GM21737 (cell line): Measurements from ENCODE around the gene TRPM5.

Experiments
- ATAC-seq: cut with Tn5 transposase; IDR thresholded peaks from one replicate; pipeline ENCODE4 v1.9.1; 2021; ENCODE audit warnings: mild to moderate bottlenecking, moderate library complexity; ENCODE audit not compliant: unreplicated experiment

TRPM5 gene

DNA sequence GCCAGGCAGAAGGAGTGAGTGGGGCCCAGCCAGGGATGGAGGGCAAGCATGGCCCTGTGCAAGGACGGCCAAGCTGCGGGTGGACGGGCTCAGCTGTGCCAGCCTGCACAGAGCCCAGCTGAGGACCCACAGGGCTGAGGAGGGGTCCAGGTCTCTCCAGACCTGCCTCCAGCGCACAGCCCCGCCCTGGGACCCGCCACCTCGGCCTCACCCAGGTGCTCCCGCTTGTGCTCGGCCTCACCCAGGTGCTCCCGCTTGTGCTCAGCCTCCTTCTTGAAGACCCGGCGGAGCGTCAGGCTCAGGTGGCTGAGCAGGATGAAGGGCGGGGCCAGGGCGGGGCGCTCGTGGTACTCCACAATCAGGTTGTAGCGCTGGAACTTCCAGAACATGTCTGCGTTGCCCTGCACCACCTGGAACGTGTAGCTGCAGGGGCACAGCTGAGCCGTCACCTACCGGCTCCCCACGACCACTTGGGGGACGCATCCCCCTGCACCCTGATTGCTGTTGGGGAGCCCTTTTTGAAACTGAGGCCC lies 37.4 kb downstream of the TRPM5 start:
- no peak for ATAC-seq

DNA sequence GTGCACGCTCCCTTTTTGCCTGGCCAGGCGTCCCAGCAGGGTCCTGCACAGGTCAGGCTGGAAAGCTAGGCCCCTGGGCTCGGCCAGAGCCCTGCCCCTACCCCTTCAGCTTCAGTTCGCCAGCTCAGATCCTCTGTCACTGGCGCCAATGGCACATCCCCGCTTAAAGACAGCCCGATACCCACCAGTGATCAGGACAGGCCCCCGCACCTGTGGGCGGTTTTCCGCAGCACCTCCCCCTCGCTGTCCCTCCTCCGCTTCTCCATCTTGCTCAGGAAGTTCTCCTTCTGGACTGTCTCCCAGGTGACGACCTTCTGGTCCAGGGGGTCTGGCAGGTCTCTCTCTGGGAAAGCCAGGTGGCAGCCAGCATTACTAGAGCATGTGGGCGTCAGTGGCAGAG lies 37.9 kb downstream of the TRPM5 start:
- no peak for ATAC-seq

DNA sequence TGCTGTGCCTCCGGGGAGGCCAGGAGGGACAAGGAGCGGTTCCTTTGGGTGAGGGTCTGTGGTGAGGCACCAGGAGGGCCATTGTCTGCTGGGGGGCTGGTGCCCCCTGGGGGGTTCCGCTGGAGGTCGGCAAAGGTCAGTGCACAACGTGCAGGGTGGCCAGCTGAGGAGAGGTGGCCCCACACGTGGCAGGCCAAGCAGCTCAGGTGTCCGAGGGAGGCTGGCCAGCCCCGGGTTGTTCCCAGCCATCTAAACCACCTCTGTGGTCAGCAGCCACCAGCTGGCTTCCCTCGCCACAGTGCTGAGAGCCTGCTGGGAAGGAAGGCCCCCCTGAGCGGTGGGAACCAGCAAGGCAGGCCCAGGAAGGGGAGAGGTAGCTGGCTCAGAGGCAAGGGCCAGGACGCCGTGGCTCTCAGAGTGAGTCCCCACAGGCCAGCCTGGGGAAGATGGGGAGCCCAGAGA lies 39.5 kb downstream of the TRPM5 start:
- no peak for ATAC-seq

DNA sequence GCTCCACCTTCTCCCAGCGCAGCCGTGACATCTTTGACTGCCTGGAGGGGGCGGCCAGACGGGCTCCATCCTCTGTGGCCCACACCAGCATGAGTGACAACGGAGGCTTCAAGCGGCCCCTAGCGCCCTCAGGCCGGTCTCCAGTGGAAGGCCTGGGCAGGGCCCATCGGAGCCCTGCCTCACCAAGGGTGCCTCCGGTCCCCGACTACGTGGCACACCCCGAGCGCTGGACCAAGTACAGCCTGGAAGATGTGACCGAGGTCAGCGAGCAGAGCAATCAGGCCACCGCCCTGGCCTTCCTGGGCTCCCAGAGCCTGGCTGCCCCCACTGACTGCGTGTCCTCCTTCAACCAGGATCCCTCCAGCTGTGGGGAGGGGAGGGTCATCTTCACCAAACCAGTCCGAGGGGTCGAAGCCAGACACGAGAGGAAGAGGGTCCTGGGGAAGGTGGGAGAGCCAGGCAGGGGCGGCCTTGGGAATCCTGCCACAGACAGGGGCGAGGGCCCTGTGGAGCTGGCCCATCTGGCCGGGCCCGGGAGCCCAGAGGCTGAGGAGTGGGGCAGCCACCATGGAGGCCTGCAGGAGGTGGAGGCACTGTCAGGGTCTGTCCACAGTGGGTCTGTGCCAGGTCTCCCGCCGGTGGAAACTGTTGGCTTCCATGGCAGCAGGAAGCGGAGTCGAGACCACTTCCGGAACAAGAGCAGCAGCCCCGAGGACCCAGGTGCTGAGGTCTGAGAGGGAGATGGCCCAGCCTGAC lies 41.2 kb downstream of the TRPM5 start:
- no peak for ATAC-seq

DNA sequence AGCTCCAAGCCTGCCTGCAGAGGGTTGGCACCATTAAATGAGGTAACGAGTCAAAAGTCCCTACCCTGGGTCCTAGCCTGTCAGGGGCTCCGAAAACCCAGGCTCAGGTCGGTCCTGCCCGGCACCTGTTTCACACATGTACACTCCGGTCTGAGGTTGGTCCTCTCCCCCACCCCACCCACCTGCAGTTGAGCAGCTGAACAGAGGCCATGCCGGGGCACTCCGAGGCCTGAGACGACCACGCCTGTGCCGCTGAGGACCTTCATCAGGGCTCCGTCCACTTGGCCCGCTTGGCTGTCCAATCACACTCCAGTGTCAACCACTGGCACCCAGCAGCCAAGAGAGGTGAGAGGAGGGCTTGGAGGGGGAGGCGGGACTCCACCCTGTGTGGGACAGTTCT lies 42.2 kb downstream of the TRPM5 start:
- ATAC-seq = no peak

DNA sequence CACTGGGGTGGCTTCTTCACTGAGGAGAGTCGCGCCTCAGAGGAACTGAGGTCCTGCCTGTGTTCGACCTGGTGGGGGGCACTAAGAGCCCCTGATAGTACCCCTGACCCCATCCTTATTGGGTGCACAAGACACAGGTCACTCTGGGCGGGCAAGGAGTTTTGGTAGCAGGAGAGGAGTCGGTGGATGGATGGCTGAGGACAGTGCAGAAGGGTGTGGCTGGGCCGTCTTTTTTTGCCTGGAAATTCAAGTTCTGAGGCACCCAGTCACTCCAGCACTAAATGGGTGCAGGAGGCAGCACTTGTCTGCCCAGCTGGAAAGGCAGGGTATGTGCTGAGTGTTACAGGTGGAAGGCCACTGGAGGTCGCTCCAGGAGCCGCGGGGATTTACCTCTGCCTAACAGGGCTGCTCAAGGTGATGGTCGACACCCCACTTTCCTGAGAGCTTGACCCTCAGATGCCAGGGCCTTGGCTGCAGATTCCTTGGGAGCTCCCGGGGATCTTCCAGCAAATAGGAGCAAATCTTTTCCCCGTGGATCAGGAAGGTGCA lies 42.8 kb downstream of the TRPM5 start:
- no peak for ATAC-seq

DNA sequence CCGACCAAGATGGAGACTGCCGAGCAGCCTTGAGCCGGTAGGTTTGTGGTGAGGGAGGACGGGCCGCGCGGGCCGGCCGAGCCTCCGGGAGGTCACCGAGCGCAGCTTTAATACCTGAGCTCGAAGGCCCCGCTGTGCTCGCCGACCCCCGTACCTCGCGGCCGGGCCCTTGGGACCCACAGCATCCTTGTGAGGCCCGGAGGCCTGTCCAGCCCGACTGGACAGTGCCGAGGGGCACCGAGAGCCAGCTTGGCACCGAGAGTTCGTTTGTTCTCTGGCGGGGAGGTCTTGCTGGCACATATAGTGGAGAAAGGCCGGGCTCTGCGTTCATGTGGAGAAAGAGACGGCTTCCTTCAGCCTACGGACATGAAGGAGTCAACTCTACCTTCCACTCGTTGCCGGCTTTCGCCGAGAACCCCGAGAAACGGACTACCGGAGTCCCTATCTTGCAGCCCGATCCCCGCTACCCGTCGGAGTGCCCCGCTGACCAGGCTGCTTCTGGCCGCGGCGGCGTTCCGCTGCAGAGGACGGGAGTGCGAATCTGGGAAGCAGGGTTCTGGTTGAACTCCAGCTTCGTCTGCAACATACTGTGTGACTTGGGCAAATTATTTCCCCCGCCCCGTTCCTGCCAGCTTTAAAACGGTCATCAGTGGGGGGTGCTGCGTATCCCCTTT lies 43.4 kb downstream of the TRPM5 start:
- ATAC-seq = no peak

DNA sequence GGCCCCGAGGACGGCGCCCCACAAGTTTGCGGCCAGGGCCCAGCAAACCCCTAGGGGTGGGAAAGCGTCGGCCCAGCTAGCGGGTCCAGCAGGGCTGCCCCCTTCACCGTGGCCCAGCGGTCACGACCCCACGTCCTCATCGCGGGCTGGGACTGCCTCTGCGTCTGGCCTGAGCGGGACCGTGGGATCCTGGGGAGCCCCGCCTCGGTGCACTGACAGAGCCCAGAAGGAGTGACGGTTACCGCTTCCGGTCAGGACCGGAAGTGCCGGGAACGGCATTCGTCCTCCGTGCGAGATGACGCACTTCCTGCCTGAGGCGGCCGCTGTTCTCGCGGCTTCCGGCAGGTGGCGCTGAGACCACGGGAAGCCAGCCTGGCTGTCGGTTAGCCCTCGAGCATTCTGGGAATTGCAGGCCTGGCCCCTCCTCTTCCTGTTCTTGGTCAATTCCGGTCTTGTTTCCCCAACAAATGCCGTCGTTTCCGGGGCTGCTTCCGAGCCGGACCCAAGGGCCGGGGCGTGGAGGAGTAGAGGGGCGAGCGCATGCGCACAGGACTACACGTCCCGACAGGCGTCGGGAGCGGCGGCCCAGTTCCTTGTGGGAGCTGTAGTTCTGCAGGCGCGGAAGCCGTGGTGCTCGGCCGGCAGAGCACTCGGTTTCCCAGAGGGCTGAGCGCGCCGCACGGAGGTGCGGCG lies 44.1 kb downstream of the TRPM5 start, which contains the start of gene TSSC4:
Gene TSSC4, plus strand, starts transcription at position 682 of the 693 bp plus-strand sequence. CDS start 1,884 bp downstream, outside the sequence.
- peak; percentile 77 for ATAC-seq

DNA sequence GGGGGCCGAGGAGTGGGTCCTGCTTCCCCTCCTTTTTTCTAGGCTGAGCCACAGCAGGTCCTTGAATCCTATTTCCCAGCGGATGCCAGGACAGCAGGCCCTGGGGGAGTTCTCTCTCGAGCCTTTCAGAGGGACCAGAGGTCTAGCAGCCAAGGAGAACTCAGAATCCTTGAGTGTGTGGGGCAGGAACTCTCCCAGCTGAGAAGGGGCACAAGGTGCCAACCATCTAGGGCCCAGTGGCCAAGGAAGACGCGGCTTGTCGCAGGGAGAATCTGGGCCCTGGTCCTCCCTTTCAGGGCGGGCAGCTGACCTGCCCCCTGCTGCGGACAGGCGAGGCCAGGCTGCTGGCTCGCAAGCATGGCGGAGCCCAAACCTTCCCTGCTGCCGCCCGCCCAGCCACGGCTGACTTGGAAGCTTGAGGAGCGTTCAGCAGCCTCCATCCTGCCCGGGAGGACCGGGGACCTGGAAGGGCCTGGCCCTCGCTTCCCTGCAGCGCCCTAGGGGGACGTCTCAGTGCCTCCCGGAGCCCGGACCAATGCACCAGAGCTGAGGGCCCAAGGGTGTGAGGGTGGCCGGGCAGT lies 44.7 kb downstream of the TRPM5 start:
- no peak for ATAC-seq

DNA sequence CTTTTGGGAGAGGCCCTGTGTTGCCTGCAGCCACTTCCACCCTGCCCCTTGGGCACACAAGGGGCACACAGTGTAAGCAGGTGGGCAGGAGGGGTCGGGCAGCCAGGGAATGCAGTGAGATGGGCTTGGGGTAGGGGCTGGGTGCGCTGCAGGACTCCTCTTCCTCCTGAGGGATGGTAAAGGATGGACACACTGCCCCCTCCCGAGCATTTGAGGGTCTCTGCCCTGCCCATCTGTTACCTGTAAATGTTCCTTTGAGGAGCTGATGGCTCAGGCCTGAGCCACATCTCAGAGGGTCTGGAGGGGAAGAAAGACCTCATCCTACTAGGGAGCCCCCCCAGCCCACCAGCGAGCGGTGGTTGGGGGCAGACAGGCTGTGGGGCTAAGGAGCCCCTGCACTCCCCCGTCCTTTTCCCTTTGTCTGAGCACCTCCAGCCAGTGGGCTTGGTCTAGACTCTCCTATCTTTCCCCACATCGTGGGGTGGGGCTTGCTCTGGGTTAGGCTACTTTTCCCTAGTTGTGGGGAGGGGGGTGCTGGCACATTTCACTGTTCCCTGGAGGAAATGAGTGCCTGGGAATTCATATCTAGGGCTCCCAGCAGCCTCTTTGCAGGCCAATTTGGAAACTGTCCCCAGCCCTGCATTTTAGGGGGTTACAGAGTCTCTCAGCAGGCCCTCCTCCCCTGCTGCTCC lies 45.5 kb downstream of the TRPM5 start:
- no peak for ATAC-seq

DNA sequence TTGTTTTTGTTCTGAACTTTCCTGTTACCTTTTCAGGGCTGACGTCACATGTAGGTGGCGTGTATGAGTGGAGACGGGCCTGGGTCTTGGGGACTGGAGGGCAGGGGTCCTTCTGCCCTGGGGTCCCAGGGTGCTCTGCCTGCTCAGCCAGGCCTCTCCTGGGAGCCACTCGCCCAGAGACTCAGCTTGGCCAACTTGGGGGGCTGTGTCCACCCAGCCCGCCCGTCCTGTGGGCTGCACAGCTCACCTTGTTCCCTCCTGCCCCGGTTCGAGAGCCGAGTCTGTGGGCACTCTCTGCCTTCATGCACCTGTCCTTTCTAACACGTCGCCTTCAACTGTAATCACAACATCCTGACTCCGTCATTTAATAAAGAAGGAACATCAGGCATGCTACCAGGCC lies 47.3 kb downstream of the TRPM5 start:
- no peak for ATAC-seq

DNA sequence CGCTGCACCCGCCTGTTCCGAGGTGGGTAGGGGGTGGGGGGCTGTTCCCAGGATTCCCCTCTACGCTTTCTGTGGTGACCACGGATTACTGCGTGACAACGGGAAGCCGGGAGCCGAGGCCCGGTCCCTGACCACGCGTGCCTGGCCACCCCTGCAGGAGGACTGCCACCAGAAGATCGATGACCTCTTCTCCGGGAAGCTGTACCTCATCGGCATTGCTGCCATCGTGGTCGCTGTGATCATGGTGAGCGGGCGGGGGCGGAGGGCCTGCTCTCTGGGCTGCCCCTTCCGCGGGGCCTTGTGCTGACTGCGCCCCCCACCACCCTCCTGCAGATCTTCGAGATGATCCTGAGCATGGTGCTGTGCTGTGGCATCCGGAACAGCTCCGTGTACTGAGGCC lies 47.8 kb downstream of the TRPM5 start:
- no peak for ATAC-seq

DNA sequence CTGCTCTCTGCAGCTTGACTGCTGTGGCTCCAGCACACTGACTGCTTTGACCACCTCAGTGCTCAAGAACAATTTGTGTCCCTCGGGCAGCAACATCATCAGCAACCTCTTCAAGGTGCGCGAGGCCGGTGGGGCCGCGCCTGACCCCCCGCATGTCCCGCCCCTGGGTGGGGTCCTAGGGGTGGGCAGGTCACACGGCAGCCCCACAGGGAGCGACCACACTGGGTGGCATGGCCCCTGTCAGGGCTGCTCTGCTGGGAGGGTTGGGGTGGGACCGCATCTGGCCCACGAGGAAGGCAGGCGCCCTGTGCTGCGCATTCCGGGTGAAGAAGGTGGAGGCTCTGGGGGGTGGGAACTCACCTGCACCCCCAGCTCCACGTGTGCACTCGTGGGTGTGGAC lies 48.5 kb downstream of the TRPM5 start:
- ATAC-seq = no peak

DNA sequence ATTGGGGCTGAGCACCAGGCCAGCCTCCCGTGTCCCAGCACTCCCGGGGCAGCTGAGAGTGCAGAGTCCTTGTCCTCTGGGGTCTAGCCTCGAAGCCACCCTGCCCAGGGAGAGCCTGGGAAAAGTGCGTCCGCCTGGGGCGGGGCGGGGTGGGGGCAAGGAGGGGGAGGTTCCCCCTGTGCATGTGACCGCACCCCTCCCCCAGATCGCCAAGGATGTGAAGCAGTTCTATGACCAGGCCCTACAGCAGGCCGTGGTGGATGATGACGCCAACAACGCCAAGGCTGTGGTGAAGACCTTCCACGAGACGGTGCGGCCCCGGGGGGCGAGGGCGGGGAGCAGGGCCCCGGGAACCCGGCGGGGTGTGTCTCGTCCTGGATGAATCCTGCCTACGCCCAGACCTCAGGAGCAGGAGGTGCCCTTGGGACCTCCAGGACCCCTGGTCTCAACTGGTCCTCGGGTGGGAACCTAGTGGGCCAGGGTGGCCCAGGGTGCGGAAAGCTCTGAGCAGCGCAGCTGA lies 49.0 kb downstream of the TRPM5 start:
- ATAC-seq = no peak

DNA sequence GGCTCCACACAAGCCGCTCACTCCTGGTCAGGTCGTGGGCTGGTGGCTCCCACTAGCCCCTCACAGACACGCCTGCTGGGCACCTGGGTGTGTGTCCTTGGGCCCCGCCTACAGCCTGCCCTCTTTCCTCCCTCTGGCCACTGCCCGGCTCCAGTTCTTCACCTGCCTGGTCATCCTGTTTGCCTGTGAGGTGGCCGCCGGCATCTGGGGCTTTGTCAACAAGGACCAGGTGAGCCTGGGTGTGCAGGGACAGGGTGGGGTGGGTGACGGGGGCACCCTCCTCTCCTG lies 49.6 kb downstream of the TRPM5 start:
- ATAC-seq = no peak
